Measurements from ENCODE around the gene ECSCR.
A peak's percentile ranks its signal among the peaks of the same experiment; 100 is the strongest.

Gene ECSCR

GRCh38 chr5:139473565-139473964 is 11.0 kb upstream of the ECSCR start:
- no peak for DNase-seq

- DNase-seq: no peak
These were observed 10.6 kb upstream of the ECSCR start for GRCh38 chr5:139473105-139473504.

GRCh38 chr5:139472386-139473030 is 10.0 kb upstream of the ECSCR start:
- no peak for DNase-seq

GRCh38 chr5:139470821-139471300 is 8.3 kb upstream of the ECSCR start, which contains the start of gene SMIM33:
Gene SMIM33 (plus strand): TSS chr5:139471004. CDS start chr5:139471122, 118 bp downstream.
- DNase-seq: peak in 2 of 3 donors; percentile 17 to 22

- DNase-seq: peak; percentile 87 to 92 (median 91)
These were observed 5.9 kb upstream of the ECSCR start for GRCh38 chr5:139468421-139468931.

- DNase-seq: peak; percentile 56 to 68 (median 67)
These were observed 845 bp downstream of the ECSCR start for GRCh38 chr5:139461698-139462097.

- DNase-seq: no peak
These were observed 1.4 kb downstream of the ECSCR start for GRCh38 chr5:139461176-139461575.

GRCh38 chr5:139460455-139460854 is 2.1 kb downstream of the ECSCR start:
- no peak for DNase-seq

GRCh38 chr5:139459451-139459934 is 3.0 kb downstream of the ECSCR start:
- no peak for DNase-seq

GRCh38 chr5:139458580-139459407 is 3.7 kb downstream of the ECSCR start:
- DNase-seq: peak; percentile 69 to 75 (median 72)

- no peak for DNase-seq
These were observed 4.8 kb downstream of the ECSCR start for GRCh38 chr5:139457653-139458306.

- no peak for DNase-seq
These were observed 5.3 kb downstream of the ECSCR start for GRCh38 chr5:139457241-139457640.

GRCh38 chr5:139456776-139457175 is 5.8 kb downstream of the ECSCR start:
- DNase-seq: no peak

- DNase-seq: no peak
These were observed 7.8 kb downstream of the ECSCR start for GRCh38 chr5:139454568-139455290.

- no peak for DNase-seq
These were observed 8.6 kb downstream of the ECSCR start for GRCh38 chr5:139453683-139454567.

GRCh38 chr5:139451878-139452660 is 10.5 kb downstream of the ECSCR start:
- no peak for DNase-seq

- no peak for DNase-seq
These were observed 11.4 kb downstream of the ECSCR start for GRCh38 chr5:139451176-139451575.

GRCh38 chr5:139446956-139447779 is 15.4 kb downstream of the ECSCR start:
- DNase-seq: peak in 2 of 3 donors; percentile 19 to 43
